Choroid plexus epithelial cell (primary cell): ENCODE measurements around the gene NKX6-2.
"Not testable (repeated sequence)": the region's sequence is repeated elsewhere in the genome, so short reads cannot be mapped to it uniquely, and the experiment has no call there.

Experiments used
- DNase-seq: peaks from one replicate; pipeline ENCODE4 v3.0.0-alpha.2; 2010; ENCODE audit warnings: low read depth
- H3K4me3 ChIP-seq: 2 replicates; pipeline ENCODE4 v1.5.1; 2011; ENCODE audit warnings: low read depth, mild to moderate bottlenecking, control low read depth, low read length, moderate library complexity
- CTCF ChIP-seq: conservative IDR thresholded peaks from 2 replicates; pipeline ENCODE4 v1.5.1; 2011; ENCODE audit warnings: low read depth, mild to moderate bottlenecking, control low read depth, inconsistent platforms, low read length, moderate library complexity

The NKX6-2 gene

GRCh38 chr10:132793871-132794849 is 8.2 kb upstream of the NKX6-2 start:
- no peak for TF ChIP-seq CTCF
- no peak overlapping the region for H3K4me3 ChIP-seq
- no peak for DNase-seq

GRCh38 chr10:132793213-132793612 is 7.3 kb upstream of the NKX6-2 start:
- no peak for DNase-seq
- TF ChIP-seq CTCF: no peak
- no peak overlapping the region for H3K4me3 ChIP-seq

GRCh38 chr10:132792796-132793195 is 6.8 kb upstream of the NKX6-2 start:
- TF ChIP-seq CTCF: no peak
- DNase-seq: no peak
- H3K4me3 ChIP-seq: no peak overlapping the region

GRCh38 chr10:132792099-132792498 is 6.2 kb upstream of the NKX6-2 start:
- not testable (repeated sequence) for H3K4me3 ChIP-seq, DNase-seq

GRCh38 chr10:132790934-132791829 is 5.2 kb upstream of the NKX6-2 start:
- H3K4me3 ChIP-seq: no peak overlapping the region
- no peak for TF ChIP-seq CTCF
- no peak for DNase-seq

- no peak for TF ChIP-seq CTCF
- no peak overlapping the region for H3K4me3 ChIP-seq
- DNase-seq: no peak
Observed at GRCh38 chr10:132790470-132790869, 4.5 kb upstream of the NKX6-2 start.

- H3K4me3 ChIP-seq: no peak overlapping the region
- no peak for TF ChIP-seq CTCF
- no peak for DNase-seq
Observed at GRCh38 chr10:132789659-132790148, 3.8 kb upstream of the NKX6-2 start.
